Thyroid gland (tissue), 4 donors: Measurements from ENCODE around the gene SETBP1. TPM values are rescaled to one million over a fixed set of nuclear protein-coding genes. Genes with fewer than 3 reads are reported as not detected.
"Not testable (repeated sequence)": the region's sequence is repeated elsewhere in the genome, so short reads cannot be mapped to it uniquely, and the experiment has no call there.

Experiments used
- DNase-seq, 2 donors: peaks; one replicate each; pipeline ENCODE4 v3.0.0-alpha.2; 2019
- H3K27ac ChIP-seq, 3 donors: fragments of 200-600 bp; sonication (generic); 1 replicate in 2 of 3; 2 replicates in 1 of 3; pipeline ENCODE4 v1.5.1; 2016 to 2019; ENCODE audit warnings: mild to moderate bottlenecking in 1 of 3, moderate library complexity in 1 of 3
- H3K27me3 ChIP-seq: fragments of 200-600 bp; sonication (generic); one replicate; pipeline ENCODE4 v1.5.1; 2019
- H3K36me3 ChIP-seq, 2 donors: fragments of 200-600 bp; sonication (generic); one replicate each; pipeline ENCODE4 v1.5.1; 2016 to 2019
- H3K4me1 ChIP-seq, 2 donors: fragments of 200-600 bp; sonication (generic); one replicate each; pipeline ENCODE4 v1.5.1; 2017 to 2019
- H3K4me3 ChIP-seq, 3 donors: fragments of 200-600 bp; sonication (generic); replicated peaks in 1 of 3; 1 replicate in 2 of 3; 2 replicates in 1 of 3; pipeline ENCODE4 v1.5.1; 2016; ENCODE audit warnings: mild to moderate bottlenecking in 1 of 3
- H3K9me3 ChIP-seq: fragments of 200-600 bp; sonication (generic); one replicate; pipeline ENCODE4 v1.5.1; 2017
- POLR2A ChIP-seq, 2 donors: fragments of 450-650 bp; IDR thresholded peaks; one replicate each; pipeline ENCODE4 v1.6.1; 2017; ENCODE audit warnings: antibody characterized with exemption in 2 of 2, mild to moderate bottlenecking in 2 of 2, moderate library complexity in 1 of 2
- WGBS, 2 donors: methylation state at CpG; one replicate each; pipeline ENCODE4 v1.1.5; 2017; 5-methylcytosine and 5-hydroxymethylcytosine counted together
- intact Hi-C: fragments of 100-400 bp; cut with DNase I; formaldehyde crosslinking; loops from one replicate; pipeline ENCODE4 v1.15.1; 2023
- total RNA-seq, 4 donors: library from RNA; depleted of rRNA; stranded (reverse); fragments of >200 nt; gene quantifications; one replicate each; pipeline ENCODE4 v1.2.3, GENCODE V29; 2016
- TF ChIP-seq, protein P1 (sequence below), 6 experiments: fragments of 200-600 bp in 3 of 6; fragments of 450-650 bp in 3 of 6; sonication (generic) in 3 of 6; IDR thresholded peaks; one replicate each; pipeline ENCODE4 v1.5.1; 2016 to 2019; ENCODE audit warnings: antibody characterized with exemption in 6 of 6, mild to moderate bottlenecking in 2 of 6, inconsistent platforms in 1 of 6, moderate library complexity in 1 of 6

The SETBP1 gene
- total RNA-seq, 4 donors from 2014 or later: 32.1 to 72.0 (median 42.0) TPM

DNA sequence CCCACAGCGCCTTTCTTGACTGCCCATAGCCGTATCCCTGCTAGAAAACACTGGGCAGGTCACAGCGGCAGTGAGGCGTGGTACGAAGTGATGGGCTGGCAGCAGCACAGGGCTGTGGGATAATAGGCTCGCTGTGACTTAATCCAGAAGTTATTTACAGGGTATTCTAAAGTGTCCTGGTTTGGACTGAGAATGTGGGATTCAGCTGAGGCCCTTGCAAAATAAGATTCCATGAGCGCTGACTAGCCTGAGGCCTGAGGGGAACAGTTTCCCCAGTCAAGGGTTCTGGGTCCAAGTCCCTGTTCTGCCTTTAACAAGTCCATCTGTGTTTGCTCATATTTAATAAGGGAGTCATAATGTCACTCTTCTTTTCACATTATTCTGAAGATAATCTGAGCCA lies 34.6 kb downstream of the SETBP1 start:
- no peaks in the 10 kb centered on the region for H3K27me3 ChIP-seq
- H3K4me1 ChIP-seq: peaks cover 3 to 18% of the 10 kb centered on the region in 2 donors
- H3K4me3 ChIP-seq: no peak overlapping the region
- DNase-seq: peak; percentile 42
- intact Hi-C loops: no loop called here
- H3K27ac ChIP-seq: no peak overlapping the region
- no peaks in the 10 kb centered on the region for H3K9me3 ChIP-seq
- 78 to 91% methylated on average over 7 of the region's 7 CpGs for WGBS, 2 donors
- H3K36me3 ChIP-seq: no peaks in the 10 kb centered on the region
- TF ChIP-seq, protein P1, sequence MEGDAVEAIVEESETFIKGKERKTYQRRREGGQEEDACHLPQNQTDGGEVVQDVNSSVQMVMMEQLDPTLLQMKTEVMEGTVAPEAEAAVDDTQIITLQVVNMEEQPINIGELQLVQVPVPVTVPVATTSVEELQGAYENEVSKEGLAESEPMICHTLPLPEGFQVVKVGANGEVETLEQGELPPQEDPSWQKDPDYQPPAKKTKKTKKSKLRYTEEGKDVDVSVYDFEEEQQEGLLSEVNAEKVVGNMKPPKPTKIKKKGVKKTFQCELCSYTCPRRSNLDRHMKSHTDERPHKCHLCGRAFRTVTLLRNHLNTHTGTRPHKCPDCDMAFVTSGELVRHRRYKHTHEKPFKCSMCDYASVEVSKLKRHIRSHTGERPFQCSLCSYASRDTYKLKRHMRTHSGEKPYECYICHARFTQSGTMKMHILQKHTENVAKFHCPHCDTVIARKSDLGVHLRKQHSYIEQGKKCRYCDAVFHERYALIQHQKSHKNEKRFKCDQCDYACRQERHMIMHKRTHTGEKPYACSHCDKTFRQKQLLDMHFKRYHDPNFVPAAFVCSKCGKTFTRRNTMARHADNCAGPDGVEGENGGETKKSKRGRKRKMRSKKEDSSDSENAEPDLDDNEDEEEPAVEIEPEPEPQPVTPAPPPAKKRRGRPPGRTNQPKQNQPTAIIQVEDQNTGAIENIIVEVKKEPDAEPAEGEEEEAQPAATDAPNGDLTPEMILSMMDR (IDR thresholded peaks at IDR 0.05): no peak
- no peak for TF ChIP-seq POLR2A (IDR thresholded peaks at IDR 0.05)

DNA sequence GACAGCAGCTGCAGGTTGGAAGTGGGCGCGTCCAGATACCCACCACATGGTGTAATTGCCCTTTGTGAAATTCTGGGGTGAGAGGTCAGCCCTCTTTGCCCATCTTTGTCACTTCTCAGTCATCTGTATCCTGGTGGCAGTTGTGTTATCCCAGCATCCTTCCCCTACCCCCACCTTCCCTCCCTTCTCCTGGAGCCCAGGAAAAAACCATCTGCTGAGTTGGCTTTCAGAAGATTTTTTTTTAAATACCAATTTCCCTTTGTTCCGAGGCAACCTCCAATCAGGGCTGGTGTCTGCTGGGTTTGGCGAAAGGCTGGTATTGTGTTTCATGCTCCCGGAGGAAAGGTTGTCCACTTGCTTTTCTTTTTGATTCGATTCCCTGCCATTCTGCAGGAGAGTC lies 35.2 kb downstream of the SETBP1 start:
- Histone ChIP-seq H3K9me3 (no peaks in the 10 kb centered on the region), H3K36me3 (no peaks in the 10 kb centered on the region), H3K4me1 (peaks cover 3 to 12% of the 10 kb centered on the region in 2 donors), H3K4me3 (no peak overlapping the region), H3K27me3 (no peaks in the 10 kb centered on the region), H3K27ac (no peak overlapping the region)
- intact Hi-C loops: no loop called here
- TF ChIP-seq POLR2A (IDR thresholded peaks at IDR 0.05): no peak
- TF ChIP-seq, protein P1 (IDR thresholded peaks at IDR 0.05): no peak
- no peak for DNase-seq
- WGBS, 2 donors: 88 to 90% methylated on average over 6 of the region's 6 CpGs

DNA sequence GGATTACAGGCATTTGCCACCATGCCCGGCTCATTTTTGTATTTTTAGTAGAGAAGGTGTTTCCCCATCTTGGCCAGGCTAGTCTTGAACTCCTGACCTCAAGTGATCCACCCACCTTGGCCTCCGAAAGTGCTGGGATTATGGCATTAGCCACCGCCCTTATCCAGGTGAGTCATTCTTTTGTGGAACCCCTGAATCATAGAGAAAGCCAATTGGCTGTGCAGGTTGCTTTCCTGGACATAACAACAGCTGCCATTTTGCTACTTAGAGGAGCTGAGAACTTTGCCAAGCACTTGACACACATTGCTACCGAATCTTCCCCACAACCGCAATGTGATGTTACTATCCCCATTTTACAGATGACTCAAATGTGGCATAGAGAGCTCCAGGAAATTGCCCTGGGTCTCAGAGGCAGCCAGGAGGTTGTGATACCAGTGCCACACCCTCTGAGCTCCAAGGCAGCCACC lies 36.0 kb downstream of the SETBP1 start:
- no peak overlapping the region for H3K27ac ChIP-seq
- no peaks in the 10 kb centered on the region for H3K9me3 ChIP-seq
- H3K4me1 ChIP-seq: peaks cover 3 to 9% of the 10 kb centered on the region in 2 donors
- no peak for DNase-seq
- TF ChIP-seq, protein P1 (IDR thresholded peaks at IDR 0.05): no peak
- TF ChIP-seq POLR2A (IDR thresholded peaks at IDR 0.05): no peak
- 94 to 98% methylated on average over 5 of the region's 5 CpGs for WGBS, 2 donors
- no peaks in the 10 kb centered on the region for H3K27me3 ChIP-seq
- no peak overlapping the region for H3K4me3 ChIP-seq
- intact Hi-C loops: no loop called here
- no peaks in the 10 kb centered on the region for H3K36me3 ChIP-seq

DNA sequence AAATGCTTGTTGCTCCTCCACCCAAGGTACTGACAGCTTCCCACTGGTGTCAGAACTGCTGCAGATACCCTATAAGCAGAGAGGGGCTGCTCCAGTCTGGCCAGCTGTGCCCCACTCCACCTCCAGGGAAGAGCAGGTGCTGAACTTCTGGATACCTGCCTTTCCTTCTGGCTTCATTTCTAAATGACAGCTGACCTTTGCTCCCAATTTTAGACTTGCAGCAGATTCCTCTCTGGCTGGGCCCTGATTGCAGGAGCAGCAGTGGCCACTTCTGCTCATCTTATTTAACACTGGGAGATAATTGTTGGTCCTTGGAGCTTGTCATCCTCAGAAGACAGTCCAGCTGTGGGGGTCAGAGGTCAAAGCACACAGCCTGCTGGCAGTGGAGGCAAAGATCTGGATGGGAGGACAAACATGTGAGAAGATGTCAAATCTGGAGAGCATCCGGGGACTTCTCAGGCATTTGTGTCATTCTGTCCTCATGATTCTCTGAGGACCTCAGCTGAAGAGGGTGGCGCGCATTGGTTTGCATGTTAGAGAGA lies 38.9 kb downstream of the SETBP1 start:
- Histone ChIP-seq H3K36me3 (no peaks in the 10 kb centered on the region), H3K27me3 (no peaks in the 10 kb centered on the region), H3K27ac (no peak overlapping the region), H3K9me3 (no peaks in the 10 kb centered on the region), H3K4me1 (peaks cover 3 to 13% of the 10 kb centered on the region in 2 donors), H3K4me3 (no peak overlapping the region)
- 96% methylated on average over 3 of the region's 3 CpGs for WGBS, 2 donors
- intact Hi-C loops: no loop called here
- TF ChIP-seq POLR2A (IDR thresholded peaks at IDR 0.05): no peak
- TF ChIP-seq, protein P1 (IDR thresholded peaks at IDR 0.05): no peak
- DNase-seq: no peak

DNA sequence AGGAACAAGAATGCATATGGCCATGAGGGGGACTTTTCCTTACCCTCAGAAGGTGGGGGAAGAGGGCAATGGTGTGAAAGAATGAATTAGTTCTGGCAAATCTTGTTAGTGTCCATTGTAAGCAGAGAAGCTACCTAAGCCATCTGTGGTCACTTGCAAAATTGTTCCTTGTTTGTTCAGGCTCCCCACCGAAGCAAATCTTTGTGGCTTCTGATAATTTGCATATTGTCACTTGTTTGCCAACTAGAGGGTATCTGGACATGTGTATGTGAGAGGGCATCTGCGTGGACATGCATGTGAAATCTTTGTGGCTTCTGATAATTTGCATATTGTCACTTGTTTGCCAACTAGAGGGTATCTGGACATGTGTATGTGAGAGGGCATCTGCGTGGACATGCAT lies 41.1 kb downstream of the SETBP1 start:
- H3K36me3 ChIP-seq, DNase-seq, intact Hi-C loops, H3K4me3 ChIP-seq, H3K9me3 ChIP-seq, H3K27me3 ChIP-seq, H3K27ac ChIP-seq: not testable (repeated sequence)
- H3K4me1 ChIP-seq: peaks cover 17 to 31% of the 10 kb centered on the region in 2 donors
- 80 to 89% methylated on average over 3 of the region's 3 CpGs for WGBS, 2 donors
